HepG2 (cell line): Measurements from ENCODE around the gene SOX9. TPM values are rescaled to one million over a fixed set of nuclear protein-coding genes. Genes with fewer than 3 reads are reported as not detected.

Source experiments
- BCL6 ChIP-seq: IDR thresholded peaks from 2 replicates; pipeline ENCODE4 v1.6.1; 2016; ENCODE audit warnings: missing genetic modification reagents, missing compliant biosample characterization
- GATA4 ChIP-seq: sonication (generic); IDR thresholded peaks from 2 replicates; pipeline ENCODE4 v1.6.1; 2016; ENCODE audit warnings: antibody characterized with exemption, low read depth, borderline replicate concordance
- ISX ChIP-seq: sonication (generic); formaldehyde crosslinking; conservative IDR thresholded peaks from 2 replicates; pipeline ENCODE4 v1.5.0; 2020; ENCODE audit warnings: missing genetic modification reagents
- NCOA5 ChIP-seq: sonication (generic); formaldehyde crosslinking; IDR thresholded peaks from 2 replicates; pipeline ENCODE4 v1.4.0; 2020; ENCODE audit warnings: missing genetic modification reagents
- PHF5A ChIP-seq: IDR thresholded peaks from one replicate; pipeline ENCODE4 v1.6.1; 2018; ENCODE audit warnings: low read depth, missing genetic modification reagents; ENCODE audit not compliant: unreplicated experiment
- RFXAP ChIP-seq: sonication (generic); formaldehyde crosslinking; IDR thresholded peaks from 2 replicates; pipeline ENCODE4 v1.4.0; 2020; ENCODE audit warnings: missing genetic modification reagents, borderline replicate concordance
- SAP130 ChIP-seq: IDR thresholded peaks from 2 replicates; pipeline ENCODE4 v1.6.1; 2016; ENCODE audit warnings: low read depth
- SIN3B ChIP-seq: fragments of 150-350 bp; IDR thresholded peaks from 2 replicates; pipeline ENCODE4 v1.6.1; 2014; ENCODE audit warnings: low read length
- SOX13 ChIP-seq, 3 experiments: fragments of 450-650 bp in 1 of 3; sonication (generic) in 1 of 3; formaldehyde crosslinking in 1 of 3; IDR thresholded peaks in 2 of 3; conservative IDR thresholded peaks in 1 of 3; 2 replicates each; pipeline versions ENCODE4 v1.5.0 to v1.6.1; 2016 to 2020; ENCODE audit warnings: antibody characterized with exemption in 1 of 3, mild to moderate bottlenecking in 1 of 3, missing compliant biosample characterization in 1 of 3, missing genetic modification reagents in 1 of 3, moderate library complexity in 1 of 3
- ZBTB7B ChIP-seq: sonication (generic); formaldehyde crosslinking; IDR thresholded peaks from 2 replicates; pipeline ENCODE4 v1.4.0; 2020; ENCODE audit warnings: missing genetic modification reagents
- ZNF337 ChIP-seq: sonication (generic); formaldehyde crosslinking; IDR thresholded peaks from 2 replicates; pipeline ENCODE4 v1.5.1; 2020; ENCODE audit warnings: missing genetic modification reagents, low read depth, mild to moderate bottlenecking, borderline replicate concordance
- ZNF552 ChIP-seq: sonication (generic); formaldehyde crosslinking; IDR thresholded peaks from 2 replicates; pipeline ENCODE4 v1.9.0; 2022; ENCODE audit warnings: missing genetic modification reagents, mild to moderate bottlenecking, borderline replicate concordance
- ZNF616 ChIP-seq: sonication (generic); formaldehyde crosslinking; IDR thresholded peaks from 2 replicates; pipeline ENCODE4 v1.5.0; 2020; ENCODE audit warnings: low read depth, mild to moderate bottlenecking, missing genetic modification reagents
- ZNF792 ChIP-seq: IDR thresholded peaks from 2 replicates; pipeline ENCODE4 v1.6.1; 2016
- polyA plus RNA-seq, 8 experiments: library from polyadenylated mRNA; depleted of rRNA in 3 of 8; stranded (reverse) in 7 of 8; unstranded in 1 of 8; fragments of >200 nt; fragmentation: Illumina TruSeq in 4 of 8; extraction: Trizol in 4 of 8; gene quantifications; 2 replicates each; pipeline versions ENCODE4 v1.2.1 to v1.2.3, GENCODE V29; 2011 to 2016; ENCODE audit warnings: low read depth in 4 of 8, missing spikeins in 1 of 8, mixed read lengths in 1 of 8; ENCODE audit not compliant: insufficient read depth in 1 of 8
- total RNA-seq, 5 experiments: library from RNA; depleted of rRNA; stranded (reverse); fragments of >200 nt; fragmentation: Illumina TruSeq; extraction: Trizol; gene quantifications; 2 replicates each; pipeline ENCODE4 v1.2.3, GENCODE V29; 2016; ENCODE audit warnings: low read depth in 1 of 5
- TF ChIP-seq, protein P1 (sequence below): sonication (generic); formaldehyde crosslinking; IDR thresholded peaks from 2 replicates; pipeline ENCODE4 v1.8.1; 2023; ENCODE audit warnings: mild to moderate bottlenecking, missing genetic modification reagents
- TF ChIP-seq, protein P2 (sequence below): sonication (generic); formaldehyde crosslinking; conservative IDR thresholded peaks from 2 replicates; pipeline ENCODE4 v1.4.0; 2020; ENCODE audit warnings: missing genetic modification reagents
- TF ChIP-seq, protein P3 (sequence below): sonication (generic); formaldehyde crosslinking; IDR thresholded peaks from 2 replicates; pipeline ENCODE4 v1.4.0; 2020; ENCODE audit warnings: missing genetic modification reagents
- TF ChIP-seq, protein P4 (sequence below): IDR thresholded peaks from 2 replicates; pipeline ENCODE4 v1.6.1; 2016; ENCODE audit warnings: mild to moderate bottlenecking
- TF ChIP-seq, protein P5 (sequence below): sonication (generic); formaldehyde crosslinking; IDR thresholded peaks from 2 replicates; pipeline ENCODE4 v1.4.0; 2020; ENCODE audit warnings: missing genetic modification reagents, low read depth, mild to moderate bottlenecking, borderline replicate concordance
- TF ChIP-seq, protein P6 (sequence below): conservative IDR thresholded peaks from 2 replicates; pipeline ENCODE4 v1.6.1; 2018; ENCODE audit warnings: missing genetic modification reagents
- TF ChIP-seq, protein P7 (sequence below): sonication (generic); formaldehyde crosslinking; IDR thresholded peaks from 2 replicates; pipeline ENCODE4 v1.8.1; 2022; ENCODE audit warnings: mild to moderate bottlenecking, missing genetic modification reagents

SOX9 gene
- total and polyA plus RNA-seq, 2 of the 13 experiments (the other 11 are each of a cell fraction or from before 2014, with no cell fraction given) = 16.1 to 27.6 TPM

DNA sequence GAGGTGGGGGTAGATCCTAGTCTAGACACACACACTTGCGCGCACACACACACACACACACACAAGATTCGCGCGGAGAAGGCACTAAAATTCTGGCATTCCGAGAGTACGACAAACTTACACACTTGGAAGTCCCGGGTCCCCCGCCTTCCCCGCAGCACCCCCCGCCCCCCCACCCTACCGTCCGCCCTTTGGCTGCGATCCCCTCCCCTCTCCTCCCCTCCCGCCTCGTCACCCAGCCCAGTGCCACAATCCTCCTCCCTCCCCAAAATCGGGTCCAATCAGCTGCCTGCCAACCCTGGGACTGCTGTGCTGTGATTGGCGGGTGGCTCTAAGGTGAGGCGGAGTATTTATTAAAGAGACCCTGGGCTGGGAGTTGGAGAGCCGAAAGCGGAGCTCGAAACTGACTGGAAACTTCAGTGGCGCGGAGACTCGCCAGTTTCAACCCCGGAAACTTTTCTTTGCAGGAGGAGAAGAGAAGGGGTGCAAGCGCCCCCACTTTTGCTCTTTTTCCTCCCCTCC is at the start of gene SOX9 (continued):
- TF ChIP-seq, protein P1, sequence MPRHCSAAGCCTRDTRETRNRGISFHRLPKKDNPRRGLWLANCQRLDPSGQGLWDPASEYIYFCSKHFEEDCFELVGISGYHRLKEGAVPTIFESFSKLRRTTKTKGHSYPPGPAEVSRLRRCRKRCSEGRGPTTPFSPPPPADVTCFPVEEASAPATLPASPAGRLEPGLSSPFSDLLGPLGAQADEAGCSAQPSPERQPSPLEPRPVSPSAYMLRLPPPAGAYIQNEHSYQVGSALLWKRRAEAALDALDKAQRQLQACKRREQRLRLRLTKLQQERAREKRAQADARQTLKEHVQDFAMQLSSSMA (CRISPR knock-in tag) = peak; percentile 13; the same call in 1 of the 2 replicates
- TF ChIP-seq ZNF792 (CRISPR knock-in tag) = peak; percentile 70; the same call in 1 of the 2 replicates
- TF ChIP-seq ISX (CRISPR knock-in tag) = 0 out of 2 replicates have a peak, but pooled peaks have one; percentile 36
- TF ChIP-seq, protein P2, sequence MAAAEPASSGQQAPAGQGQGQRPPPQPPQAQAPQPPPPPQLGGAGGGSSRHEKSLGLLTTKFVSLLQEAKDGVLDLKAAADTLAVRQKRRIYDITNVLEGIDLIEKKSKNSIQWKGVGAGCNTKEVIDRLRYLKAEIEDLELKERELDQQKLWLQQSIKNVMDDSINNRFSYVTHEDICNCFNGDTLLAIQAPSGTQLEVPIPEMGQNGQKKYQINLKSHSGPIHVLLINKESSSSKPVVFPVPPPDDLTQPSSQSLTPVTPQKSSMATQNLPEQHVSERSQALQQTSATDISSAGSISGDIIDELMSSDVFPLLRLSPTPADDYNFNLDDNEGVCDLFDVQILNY (CRISPR knock-in tag) = no peak
- no peak for TF ChIP-seq ZNF552 (CRISPR knock-in tag)
- TF ChIP-seq SAP130 (CRISPR knock-in tag) = peak; percentile 39
- TF ChIP-seq, protein P3, sequence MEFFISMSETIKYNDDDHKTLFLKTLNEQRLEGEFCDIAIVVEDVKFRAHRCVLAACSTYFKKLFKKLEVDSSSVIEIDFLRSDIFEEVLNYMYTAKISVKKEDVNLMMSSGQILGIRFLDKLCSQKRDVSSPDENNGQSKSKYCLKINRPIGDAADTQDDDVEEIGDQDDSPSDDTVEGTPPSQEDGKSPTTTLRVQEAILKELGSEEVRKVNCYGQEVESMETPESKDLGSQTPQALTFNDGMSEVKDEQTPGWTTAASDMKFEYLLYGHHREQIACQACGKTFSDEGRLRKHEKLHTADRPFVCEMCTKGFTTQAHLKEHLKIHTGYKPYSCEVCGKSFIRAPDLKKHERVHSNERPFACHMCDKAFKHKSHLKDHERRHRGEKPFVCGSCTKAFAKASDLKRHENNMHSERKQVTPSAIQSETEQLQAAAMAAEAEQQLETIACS (CRISPR knock-in tag) = peak; percentile 30; the same call in 1 of the 2 replicates
- TF ChIP-seq ZNF337 (CRISPR knock-in tag) = no peak
- no peak for TF ChIP-seq NCOA5
- TF ChIP-seq, protein P4, sequence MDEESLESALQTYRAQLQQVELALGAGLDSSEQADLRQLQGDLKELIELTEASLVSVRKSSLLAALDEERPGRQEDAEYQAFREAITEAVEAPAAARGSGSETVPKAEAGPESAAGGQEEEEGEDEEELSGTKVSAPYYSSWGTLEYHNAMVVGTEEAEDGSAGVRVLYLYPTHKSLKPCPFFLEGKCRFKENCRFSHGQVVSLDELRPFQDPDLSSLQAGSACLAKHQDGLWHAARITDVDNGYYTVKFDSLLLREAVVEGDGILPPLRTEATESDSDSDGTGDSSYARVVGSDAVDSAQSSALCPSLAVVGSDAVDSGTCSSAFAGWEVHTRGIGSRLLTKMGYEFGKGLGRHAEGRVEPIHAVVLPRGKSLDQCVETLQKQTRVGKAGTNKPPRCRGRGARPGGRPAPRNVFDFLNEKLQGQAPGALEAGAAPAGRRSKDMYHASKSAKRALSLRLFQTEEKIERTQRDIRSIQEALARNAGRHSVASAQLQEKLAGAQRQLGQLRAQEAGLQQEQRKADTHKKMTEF (CRISPR knock-in tag) = 0 out of 2 replicates have a peak, but pooled peaks have one; percentile 40
- TF ChIP-seq RFXAP (CRISPR knock-in tag) = peak; percentile 67; the same call in 1 of the 2 replicates
- TF ChIP-seq, protein P5, sequence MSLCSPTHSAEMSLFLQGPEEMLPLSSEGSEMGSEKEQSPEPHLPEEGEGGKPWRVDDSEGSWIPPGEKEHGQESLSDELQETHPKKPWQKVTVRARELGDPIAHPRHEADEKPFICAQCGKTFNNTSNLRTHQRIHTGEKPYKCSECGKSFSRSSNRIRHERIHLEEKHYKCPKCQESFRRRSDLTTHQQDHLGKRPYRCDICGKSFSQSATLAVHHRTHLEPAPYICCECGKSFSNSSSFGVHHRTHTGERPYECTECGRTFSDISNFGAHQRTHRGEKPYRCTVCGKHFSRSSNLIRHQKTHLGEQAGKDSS (CRISPR knock-in tag) = no peak; the same call in 1 of the 2 replicates
- TF ChIP-seq ZNF616 (CRISPR knock-in tag) = peak; percentile 6; the same call in 1 of the 2 replicates
- TF ChIP-seq, protein P6, sequence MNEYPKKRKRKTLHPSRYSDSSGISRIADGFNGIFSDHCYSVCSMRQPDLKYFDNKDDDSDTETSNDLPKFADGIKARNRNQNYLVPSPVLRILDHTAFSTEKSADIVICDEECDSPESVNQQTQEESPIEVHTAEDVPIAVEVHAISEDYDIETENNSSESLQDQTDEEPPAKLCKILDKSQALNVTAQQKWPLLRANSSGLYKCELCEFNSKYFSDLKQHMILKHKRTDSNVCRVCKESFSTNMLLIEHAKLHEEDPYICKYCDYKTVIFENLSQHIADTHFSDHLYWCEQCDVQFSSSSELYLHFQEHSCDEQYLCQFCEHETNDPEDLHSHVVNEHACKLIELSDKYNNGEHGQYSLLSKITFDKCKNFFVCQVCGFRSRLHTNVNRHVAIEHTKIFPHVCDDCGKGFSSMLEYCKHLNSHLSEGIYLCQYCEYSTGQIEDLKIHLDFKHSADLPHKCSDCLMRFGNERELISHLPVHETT (CRISPR knock-in tag) = no peak
- 0 out of 2 replicates have a peak, but pooled peaks have one; percentile 22 for TF ChIP-seq BCL6 (CRISPR knock-in tag)
- peak; percentile 10 for TF ChIP-seq PHF5A (CRISPR knock-in tag)
- peak; percentile 88 for TF ChIP-seq GATA4
- TF ChIP-seq, protein P7, sequence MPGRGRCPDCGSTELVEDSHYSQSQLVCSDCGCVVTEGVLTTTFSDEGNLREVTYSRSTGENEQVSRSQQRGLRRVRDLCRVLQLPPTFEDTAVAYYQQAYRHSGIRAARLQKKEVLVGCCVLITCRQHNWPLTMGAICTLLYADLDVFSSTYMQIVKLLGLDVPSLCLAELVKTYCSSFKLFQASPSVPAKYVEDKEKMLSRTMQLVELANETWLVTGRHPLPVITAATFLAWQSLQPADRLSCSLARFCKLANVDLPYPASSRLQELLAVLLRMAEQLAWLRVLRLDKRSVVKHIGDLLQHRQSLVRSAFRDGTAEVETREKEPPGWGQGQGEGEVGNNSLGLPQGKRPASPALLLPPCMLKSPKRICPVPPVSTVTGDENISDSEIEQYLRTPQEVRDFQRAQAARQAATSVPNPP (CRISPR knock-in tag) = 0 out of 2 replicates have a peak, but pooled peaks have one; percentile 47
- no peak for TF ChIP-seq ZBTB7B (CRISPR knock-in tag)
- peak; percentile 7; the same call in 1 of the 2 replicates for TF ChIP-seq SIN3B
- 0 out of 2 replicates have a peak, but pooled peaks have one; percentile 35 for TF ChIP-seq SOX13 (IDR thresholded peaks at IDR 0.05)
- TF ChIP-seq SOX13 (CRISPR knock-in tag; conservative IDR thresholded peaks at IDR 0.05 in 1 of 2, IDR thresholded peaks at IDR 0.05 in 1 of 2) = no peak; a peak in 1 of 4 replicates
